Adrenal gland (tissue), 5 donors: Measurements from ENCODE around the gene ST6GALNAC3.

Source experiments
- POLR2A ChIP-seq, 2 donors: fragments of 450-650 bp; IDR thresholded peaks; one replicate each; pipeline ENCODE4 v1.6.1; 2017; ENCODE audit warnings: antibody characterized with exemption in 2 of 2, mild to moderate bottlenecking in 2 of 2, moderate library complexity in 1 of 2
- TF ChIP-seq, protein P1 (sequence below), 6 experiments: fragments of 450-650 bp in 4 of 6; fragments of 200-600 bp in 2 of 6; sonication (generic) in 1 of 6; IDR thresholded peaks; 1 replicate in 5 of 6; 2 replicates in 1 of 6; pipeline versions ENCODE4 v1.5.1 to v1.8.0; 2016 to 2021; ENCODE audit warnings: antibody characterized with exemption in 6 of 6, mild to moderate bottlenecking in 2 of 6, moderate library complexity in 1 of 6
- donor health status: DM: no; HTN: no; CAD: no.

- TF ChIP-seq, protein P1, sequence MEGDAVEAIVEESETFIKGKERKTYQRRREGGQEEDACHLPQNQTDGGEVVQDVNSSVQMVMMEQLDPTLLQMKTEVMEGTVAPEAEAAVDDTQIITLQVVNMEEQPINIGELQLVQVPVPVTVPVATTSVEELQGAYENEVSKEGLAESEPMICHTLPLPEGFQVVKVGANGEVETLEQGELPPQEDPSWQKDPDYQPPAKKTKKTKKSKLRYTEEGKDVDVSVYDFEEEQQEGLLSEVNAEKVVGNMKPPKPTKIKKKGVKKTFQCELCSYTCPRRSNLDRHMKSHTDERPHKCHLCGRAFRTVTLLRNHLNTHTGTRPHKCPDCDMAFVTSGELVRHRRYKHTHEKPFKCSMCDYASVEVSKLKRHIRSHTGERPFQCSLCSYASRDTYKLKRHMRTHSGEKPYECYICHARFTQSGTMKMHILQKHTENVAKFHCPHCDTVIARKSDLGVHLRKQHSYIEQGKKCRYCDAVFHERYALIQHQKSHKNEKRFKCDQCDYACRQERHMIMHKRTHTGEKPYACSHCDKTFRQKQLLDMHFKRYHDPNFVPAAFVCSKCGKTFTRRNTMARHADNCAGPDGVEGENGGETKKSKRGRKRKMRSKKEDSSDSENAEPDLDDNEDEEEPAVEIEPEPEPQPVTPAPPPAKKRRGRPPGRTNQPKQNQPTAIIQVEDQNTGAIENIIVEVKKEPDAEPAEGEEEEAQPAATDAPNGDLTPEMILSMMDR (IDR thresholded peaks at IDR 0.05) = no peak
- TF ChIP-seq POLR2A (IDR thresholded peaks at IDR 0.05) = no peak
Measured at GRCh38 chr1:76482272-76482671, 407.7 kb downstream of the ST6GALNAC3 start.
